Activated gamma-delta T cell treated with anti-CD3 and anti-CD28 coated beads, Interleukin-2, amount 50 U/mL, for 16 hours (primary cell): ENCODE data around the gene ZNF337.
"Not testable (repeated sequence)": the region's sequence is repeated elsewhere in the genome, so short reads cannot be mapped to it uniquely, and the experiment has no call there.

Source experiments
- DNase-seq: peaks from one replicate; pipeline ENCODE4 v3.0.0-alpha.2; 2020; ENCODE audit warnings: low read depth

Gene ZNF337

DNA sequence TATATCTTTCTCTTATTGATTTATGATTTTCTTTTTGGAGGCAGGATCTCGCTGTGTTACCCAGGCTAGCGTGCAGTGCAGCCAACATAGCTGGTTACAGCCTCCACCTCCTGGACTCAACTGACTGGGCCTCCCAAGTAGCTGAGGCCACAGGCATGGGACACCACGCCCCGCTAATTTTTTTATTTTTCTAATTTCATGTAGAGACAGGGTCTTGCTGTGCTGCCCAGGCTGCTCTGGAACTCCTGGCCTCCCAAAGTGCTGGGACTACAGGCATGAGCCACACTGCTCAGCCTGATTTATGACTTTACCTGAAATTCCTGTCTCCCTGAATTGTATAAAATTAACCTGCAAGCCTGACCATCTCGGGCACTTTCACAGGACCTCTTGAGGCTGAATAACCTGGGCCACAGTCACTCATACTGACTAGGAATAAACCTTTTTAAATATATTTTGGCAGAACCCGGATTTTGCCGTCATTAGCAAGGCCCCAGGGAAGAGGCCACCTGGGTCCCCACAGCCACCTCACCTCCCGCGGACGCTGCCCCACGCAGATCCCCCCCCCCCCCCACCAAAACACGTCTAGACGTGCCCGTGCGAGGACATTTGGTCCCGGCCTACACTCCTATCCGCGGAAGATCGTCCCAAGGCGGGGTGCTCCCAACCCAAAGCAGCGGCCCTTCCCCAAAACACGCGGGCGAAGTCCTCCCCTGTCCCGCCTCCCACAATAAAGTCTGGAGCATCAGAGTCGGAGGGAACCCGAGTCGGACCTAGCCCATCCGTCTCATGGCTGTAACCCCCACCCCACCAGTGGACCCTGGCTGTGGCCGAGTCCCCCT, 902 bp downstream of the ZNF337 start:
- no peak for DNase-seq

DNA sequence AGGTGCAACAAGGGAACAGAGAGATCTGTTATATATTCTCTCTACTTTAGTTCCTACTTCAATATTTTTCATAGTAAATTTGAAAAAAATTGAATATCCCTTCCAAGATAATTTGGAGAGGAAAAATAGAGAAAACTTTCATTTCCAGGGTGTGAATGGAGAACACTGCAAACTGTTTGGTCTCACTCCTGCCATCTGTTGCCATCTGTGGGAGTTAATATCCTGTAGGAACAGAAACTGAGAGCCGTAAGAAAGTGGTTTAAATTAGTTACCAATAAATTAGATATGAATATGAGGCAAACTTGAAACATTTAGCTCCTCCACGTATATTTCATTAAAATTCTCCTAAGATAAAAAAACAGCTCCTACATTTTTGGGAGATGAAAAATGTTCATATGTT, 4.2 kb downstream of the ZNF337 start:
- DNase-seq = no peak

DNA sequence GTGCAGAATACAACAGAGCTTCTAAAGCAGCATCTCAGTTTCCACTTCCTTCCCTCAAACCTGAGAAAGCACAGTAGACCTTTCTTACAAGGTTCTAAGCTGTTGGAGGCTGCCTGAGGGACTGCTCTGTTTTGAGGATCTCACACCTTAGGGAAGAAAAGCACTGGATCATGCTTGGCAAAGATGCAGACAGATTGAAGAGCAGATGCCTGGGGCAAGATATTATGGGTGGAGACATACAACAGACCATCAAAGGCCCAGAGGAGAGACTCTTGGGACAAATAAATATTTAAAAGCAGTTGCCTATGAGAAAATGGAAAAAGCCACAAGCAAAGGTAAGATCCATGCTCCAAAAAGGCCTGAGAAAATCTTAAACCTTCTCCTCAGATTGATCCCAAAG, 6.2 kb downstream of the ZNF337 start:
- no peak for DNase-seq

GRCh38 chr20:25686081-25687067, 10.3 kb downstream of the ZNF337 start:
- DNase-seq = no peak

GRCh38 chr20:25685276-25686080, 11.2 kb downstream of the ZNF337 start:
- DNase-seq = no peak

GRCh38 chr20:25683826-25684225, 12.8 kb downstream of the ZNF337 start:
- DNase-seq = not testable (repeated sequence)

GRCh38 chr20:25683050-25683449, 13.6 kb downstream of the ZNF337 start:
- no peak for DNase-seq

- no peak for DNase-seq
Observed at GRCh38 chr20:25676164-25676809, 20.4 kb downstream of the ZNF337 start.

DNA sequence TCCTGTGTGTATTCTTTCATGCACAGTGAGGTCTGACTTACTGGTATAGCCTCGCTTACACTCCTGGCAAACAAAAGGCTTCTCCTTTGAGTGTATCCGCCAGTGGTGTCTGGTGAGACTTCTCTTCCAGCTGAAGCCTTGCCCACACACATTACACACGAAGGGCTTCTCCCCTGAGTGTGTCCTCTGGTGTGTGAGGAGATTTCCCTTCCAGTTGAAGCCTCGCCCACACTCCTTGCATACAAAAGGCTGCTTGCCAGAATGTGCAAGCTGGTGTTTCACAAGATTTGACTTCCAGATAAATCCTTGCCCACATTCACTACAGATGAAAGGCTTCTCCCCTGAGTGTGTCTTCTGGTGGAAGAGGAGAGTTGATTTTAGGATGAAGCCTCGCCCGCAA, 21.5 kb downstream of the ZNF337 start:
- DNase-seq = no peak

- no peak for DNase-seq
Observed at GRCh38 chr20:25672659-25673235, 23.9 kb downstream of the ZNF337 start.

- no peak for DNase-seq
Observed at GRCh38 chr20:25669826-25670422, 26.7 kb downstream of the ZNF337 start.

DNA sequence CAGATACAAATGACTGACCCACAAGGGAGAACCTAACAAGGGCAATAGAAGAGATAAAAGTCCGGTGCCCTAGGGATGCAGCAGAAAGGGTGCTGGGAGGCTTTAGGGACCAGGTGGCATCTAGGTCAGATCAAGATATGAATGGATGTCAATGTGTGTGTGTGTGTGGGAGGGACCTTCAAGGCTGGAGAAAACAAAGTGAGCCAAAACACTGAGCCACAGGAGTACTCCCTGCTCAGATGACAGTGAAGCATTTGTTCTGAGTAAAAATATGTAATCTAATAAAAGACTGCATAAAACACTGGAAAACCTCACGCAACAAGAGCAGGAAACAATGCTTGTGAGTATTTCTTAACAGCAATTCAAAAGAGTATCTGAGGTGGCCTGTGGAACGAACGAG, 28.2 kb downstream of the ZNF337 start:
- DNase-seq = no peak

DNA sequence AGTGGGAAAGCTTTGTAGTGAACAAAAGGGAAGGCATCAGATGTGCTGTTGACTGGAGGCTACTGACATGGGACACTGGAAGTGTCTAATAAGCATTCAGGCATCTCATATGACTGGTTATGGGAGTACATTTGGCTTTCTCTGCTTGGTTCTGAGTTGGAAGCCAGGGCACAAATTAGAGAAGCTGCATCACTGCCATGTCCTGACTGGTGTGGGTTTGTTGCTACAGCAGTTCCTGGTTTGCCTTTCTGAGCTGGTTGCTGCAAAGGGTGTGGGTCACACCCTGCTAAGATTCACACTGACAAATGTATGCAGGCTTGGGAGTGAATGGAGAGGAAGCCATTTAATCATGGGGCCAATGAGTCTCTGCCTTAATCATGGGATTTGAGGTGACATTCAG, 36.7 kb downstream of the ZNF337 start:
- no peak for DNase-seq

GRCh38 chr20:25654487-25654886, 42.2 kb downstream of the ZNF337 start:
- no peak for DNase-seq

- DNase-seq = not testable (repeated sequence)
Observed at GRCh38 chr20:25652866-25653265, 43.8 kb downstream of the ZNF337 start.

- no peak for DNase-seq
Observed at GRCh38 chr20:25644814-25645213, 51.8 kb downstream of the ZNF337 start.

DNA sequence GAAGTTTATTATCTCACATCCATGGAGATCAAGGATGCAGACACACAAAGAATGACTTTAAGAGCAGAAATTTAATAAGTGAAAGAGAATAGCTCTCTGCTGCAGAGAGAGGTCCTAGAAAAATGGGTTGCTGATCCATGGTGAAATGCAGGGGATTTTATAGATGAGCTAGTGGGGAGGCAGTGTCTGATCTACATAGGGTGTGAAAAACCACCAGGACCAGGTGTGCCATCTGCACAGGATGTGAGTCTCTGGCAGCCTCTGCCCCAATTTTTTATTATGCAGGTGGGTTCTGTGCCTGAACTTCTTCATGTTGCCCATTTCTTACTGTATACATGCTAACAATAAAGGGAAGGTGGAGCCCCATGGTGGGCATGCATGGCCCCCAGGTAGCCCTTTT, 52.9 kb downstream of the ZNF337 start:
- no peak for DNase-seq

DNA sequence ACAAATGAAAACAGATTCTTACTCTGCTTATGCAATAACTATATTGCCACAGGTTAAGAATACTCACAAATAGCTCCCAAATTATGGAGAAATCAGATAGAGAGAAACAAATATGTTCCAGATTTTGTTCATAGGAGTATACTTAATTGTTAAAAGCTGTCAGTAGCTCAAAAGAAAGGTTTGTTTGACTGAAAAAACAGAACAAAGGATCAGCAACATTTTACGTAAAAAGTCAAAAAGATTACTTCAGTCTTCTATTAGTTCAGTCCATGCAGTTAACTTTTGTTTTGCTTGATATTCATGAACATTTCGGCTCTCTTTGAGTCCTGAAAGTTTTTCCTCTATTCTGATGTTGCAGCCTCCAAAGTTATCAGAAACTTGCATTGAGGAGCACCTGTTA, 59.4 kb downstream of the ZNF337 start:
- DNase-seq = no peak

GRCh38 chr20:25632940-25633790, 63.5 kb downstream of the ZNF337 start:
- DNase-seq = no peak

DNA sequence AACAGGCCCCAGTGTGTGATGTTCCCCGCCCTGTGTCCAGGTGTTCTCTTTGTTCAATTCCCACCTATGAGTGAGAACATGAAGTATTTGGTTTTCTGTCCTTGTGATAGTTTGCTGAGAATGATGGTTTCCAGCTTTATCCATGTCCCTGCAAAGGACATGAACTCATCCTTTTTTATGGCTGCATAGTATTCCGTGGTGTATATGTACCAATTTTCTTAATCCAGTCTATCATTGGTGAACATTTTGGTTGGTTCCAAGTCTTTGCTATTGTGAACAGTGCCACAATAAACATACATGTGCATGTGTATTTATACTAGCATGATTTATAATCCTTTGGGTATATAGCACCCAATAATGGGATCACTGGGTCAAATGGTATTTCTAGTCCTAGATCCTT, 66.0 kb downstream of the ZNF337 start:
- not testable (repeated sequence) for DNase-seq
